GM21619 (cell line): ENCODE data around the gene NPR3.

Source experiments
- ATAC-seq: cut with Tn5 transposase; IDR thresholded peaks from one replicate; pipeline ENCODE4 v1.9.1; 2021; ENCODE audit not compliant: unreplicated experiment

The NPR3 gene

DNA sequence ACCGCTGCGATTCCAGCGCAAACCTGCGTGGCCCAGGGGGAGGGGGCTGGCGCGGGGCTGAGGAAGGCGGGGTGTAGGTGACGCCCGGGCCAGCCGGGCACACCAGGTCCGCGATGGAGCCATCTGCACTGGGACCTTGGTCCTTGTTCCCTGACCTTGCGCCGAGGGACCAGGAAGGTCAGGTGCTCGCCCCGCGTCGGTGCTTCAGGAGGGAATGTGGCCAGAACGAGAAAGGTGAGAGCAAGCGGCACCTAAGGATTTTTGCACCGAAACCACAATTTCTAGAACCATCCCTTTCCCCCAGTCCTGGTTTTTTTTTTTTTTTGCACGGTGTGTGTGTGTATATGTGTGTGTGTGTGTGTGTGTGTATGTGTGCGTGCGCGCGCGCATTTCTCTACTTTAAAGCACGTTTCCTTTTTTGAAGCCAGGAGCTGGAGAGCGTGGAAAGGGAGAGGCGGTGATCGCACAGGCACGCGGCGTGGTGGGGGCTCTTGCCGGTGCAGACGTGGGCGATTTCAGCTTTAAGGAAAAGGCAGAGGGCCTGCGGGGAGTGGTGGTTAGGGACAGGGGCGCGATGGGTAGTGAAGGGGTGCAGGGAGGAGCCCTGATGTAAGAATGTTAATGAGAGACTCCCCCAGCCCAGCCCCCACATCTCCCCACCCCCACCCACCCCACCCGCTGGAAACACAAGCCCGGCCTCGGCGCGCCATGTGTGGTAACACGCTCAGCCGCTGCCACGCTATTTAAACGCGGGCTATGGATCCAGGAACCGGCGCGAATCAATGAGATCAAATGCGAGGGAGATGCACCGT lies at the start of gene NPR3:
Gene NPR3, plus strand, starts transcription at position 772 of the 812 bp plus-strand sequence. CDS start 456 bp downstream, outside the sequence.
- ATAC-seq = no peak

- no peak for ATAC-seq
These were observed 46.6 kb upstream of the NPR3 start for GRCh38 chr5:32664523-32664922.

- ATAC-seq = no peak
These were observed 42.6 kb upstream of the NPR3 start for GRCh38 chr5:32668552-32668951.

- ATAC-seq = no peak
These were observed 37.8 kb upstream of the NPR3 start for GRCh38 chr5:32673272-32673671.

- ATAC-seq = no peak
These were observed 34.1 kb upstream of the NPR3 start for GRCh38 chr5:32677023-32677422.

DNA sequence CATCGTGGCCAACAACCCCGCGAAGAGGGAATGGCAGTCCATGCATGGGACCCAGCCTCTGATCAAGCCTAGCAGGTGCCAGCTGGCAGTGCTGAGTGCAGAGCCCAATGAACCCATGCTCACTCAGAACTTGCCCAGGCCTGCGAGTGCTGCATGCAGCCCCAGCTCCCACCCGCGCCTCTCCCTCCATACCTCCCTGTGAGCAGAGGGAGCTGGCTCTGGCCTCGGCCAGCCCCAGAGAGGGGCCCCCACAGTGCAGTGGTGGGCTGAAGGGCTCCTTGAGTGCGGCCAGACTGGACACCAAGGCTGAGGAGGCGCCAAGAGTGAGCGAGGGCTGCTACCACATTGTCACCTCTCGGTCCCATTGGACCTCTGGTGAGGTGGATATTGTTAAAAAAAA lies 32.6 kb upstream of the NPR3 start:
- ATAC-seq = no peak

- ATAC-seq = no peak
These were observed 31.9 kb upstream of the NPR3 start for GRCh38 chr5:32679218-32679617.

- ATAC-seq = no peak
These were observed 30.9 kb upstream of the NPR3 start for GRCh38 chr5:32680183-32680582.

DNA sequence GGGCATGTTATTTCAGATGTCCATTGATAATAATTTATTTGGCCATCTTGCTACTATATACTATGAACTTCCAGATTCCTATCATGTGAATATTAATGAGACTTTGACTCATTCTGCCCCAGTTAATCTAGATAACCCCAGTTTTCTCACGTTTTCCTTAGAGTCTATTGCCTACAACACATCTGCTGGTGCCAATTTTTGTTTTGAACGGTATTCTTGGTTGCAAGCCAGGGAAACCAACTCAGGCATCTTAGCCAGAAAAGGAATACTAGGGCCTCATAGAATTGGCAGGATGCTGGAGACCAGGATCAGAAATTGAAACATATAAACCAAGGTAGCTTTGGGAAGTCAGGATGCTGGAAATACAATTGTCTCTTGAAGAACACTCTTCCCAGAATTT lies 28.0 kb upstream of the NPR3 start:
- ATAC-seq = no peak

- ATAC-seq = no peak
These were observed 26.9 kb upstream of the NPR3 start for GRCh38 chr5:32684260-32684659.

GRCh38 chr5:32686799-32687498 lies 24.2 kb upstream of the NPR3 start:
- no peak for ATAC-seq

GRCh38 chr5:32687499-32687831 lies 23.7 kb upstream of the NPR3 start:
- no peak for ATAC-seq

- ATAC-seq = no peak
These were observed 21.0 kb upstream of the NPR3 start for GRCh38 chr5:32690153-32690552.

DNA sequence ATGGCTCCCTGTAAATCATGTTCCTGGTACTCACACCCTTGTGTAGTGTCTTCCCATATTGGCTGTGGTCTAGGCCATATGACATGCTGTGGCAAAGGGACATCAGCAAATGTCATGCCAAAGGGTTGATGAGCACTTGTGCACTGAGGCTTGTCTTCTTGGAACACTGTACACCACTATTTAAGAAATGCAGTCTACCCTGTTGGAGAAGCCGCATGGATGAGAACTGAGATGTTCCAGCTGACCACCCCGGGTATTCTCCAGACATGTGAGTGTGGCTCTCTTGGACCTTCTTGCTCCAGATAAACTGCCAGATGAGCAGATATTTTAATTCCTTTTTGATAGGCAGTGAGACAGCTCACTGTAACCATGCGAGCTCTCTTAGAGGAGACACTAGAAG lies 20.5 kb upstream of the NPR3 start:
- ATAC-seq = no peak

DNA sequence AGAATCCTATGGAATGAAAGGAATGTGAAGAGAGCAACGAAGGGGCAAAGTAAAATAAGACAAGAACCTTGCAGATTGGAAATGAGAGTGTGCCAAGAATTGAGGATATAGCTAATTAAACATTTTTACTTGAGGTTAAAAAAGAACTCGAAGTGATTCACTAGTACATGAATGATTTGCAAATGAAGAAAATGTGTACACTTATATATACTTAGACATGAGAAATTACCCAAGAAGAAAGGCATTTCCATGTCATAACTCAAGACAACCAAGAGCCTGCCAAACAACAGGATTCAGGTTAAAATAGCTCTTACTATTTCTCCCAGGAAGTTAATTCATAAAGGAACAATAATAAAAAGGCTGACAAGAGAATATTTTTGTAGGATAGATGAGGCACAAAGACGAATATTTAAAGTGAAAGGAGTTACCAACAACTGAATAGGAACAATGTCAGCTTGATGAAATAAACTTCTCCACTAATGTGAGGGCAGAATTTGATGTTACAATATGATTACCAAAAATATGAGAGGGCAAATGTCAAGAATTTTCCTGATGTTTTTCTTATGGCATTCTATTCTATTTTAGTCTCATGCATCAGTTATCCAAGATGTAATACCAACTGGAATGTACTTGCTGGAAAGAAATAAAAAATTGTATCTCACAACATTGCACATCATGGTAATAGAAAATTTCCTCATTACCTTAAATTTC lies 18.9 kb upstream of the NPR3 start:
- ATAC-seq = no peak

- ATAC-seq = no peak
These were observed 7.2 kb upstream of the NPR3 start for GRCh38 chr5:32703957-32704356.

DNA sequence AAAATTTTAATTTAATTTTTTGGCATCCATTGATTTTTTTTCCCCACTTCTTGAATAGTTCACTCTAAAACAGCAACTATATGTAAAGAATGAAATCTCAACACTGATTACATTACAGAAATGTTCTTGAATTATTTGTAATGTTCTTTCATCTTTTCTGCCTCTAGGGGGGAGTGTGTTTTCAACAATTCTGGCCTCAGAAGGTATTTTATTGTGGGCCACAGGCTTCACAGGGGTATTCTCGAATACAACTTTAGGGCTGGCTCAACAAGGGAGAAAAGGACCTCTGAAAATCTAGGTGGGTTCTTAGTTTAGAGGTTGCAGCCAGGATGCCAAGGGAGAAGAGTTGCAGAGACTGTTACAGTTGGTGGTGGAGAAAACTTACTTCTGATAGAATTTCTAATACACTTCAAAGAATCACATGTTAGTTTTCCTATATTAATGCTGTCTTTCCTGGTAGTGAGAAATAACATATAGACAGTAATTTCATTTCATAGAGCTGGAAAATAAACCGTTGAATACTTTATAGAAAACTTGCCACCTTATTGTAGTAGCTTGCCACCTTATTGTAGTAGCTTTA lies 3.6 kb upstream of the NPR3 start:
- no peak for ATAC-seq

DNA sequence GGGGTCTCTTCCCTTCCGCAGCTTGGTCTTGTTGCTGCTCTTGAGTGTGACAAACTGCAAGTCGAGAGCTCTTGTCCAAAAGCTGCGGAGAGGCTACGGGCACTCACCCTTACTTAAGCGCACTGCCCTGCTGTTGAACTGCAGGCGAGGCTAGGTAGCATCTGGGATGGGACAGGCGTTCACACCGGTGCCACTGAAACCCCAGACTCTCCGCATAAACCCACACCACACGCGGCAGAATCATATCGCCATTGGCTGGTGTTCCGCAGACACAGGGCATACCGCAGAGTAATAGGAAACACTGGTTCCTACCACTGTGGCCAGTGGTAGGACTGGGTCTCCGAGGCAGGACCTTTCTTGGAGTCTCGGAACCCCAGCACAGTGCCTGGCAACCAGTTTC lies 2.2 kb upstream of the NPR3 start:
- no peak for ATAC-seq

DNA sequence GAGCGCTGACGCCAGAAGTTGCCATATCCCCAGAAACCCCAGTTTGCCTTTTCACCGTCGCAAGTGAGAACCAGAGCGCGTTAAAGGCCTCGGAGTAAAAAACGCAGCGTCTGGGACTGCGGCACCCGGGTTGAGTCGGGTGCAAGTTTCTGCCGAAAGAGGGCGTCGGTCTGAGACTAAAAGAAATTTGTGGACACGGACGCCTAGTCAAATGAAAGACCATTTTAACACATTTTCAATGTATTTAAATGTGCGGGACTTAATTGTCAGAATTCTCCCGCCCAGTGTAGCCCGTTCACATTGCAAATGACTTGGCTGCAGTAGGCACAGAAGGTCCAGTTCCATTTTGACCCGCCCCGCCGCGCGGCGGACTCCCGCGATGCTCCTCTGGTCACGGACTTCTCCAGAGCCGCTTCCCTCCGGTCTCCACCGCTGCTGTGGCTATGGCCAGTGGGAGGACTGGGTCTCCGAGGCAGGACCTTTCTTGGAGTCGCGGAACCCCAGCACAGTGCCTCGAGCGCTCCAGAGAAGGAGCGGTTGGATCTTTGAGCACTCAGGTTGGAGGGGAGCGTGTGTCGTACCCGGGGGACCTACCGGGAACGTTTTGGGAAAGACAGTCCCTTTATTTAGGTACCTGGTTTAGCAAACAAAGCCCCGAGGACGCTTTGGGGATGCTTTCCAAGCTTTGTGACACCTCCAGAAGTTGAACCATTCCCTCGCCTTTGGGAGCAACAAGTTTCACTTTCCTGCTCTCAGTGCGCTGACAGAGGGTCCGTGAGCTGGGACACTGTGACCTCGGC lies 1.2 kb upstream of the NPR3 start:
- no peak for ATAC-seq

DNA sequence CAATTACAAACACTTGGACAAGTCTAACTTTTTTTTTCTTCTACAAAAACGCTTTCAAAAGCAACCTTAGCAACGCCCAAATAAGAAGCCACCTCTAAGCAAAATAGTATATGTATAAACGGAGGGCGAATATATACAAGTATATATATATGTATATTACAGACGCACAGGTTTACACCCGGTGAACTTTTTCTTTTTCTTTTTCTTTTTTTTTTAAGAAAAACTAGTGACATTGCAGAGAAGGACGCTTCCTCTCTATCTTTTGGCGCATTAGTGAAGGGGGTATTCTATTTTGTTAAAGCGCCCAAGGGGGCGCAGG lies 200 bp downstream of the NPR3 start:
- no peak for ATAC-seq
